Smooth muscle cell of the umbilical artery (primary cell): ENCODE measurements around the gene CIDEB. TPM values are rescaled to one million over a fixed set of nuclear protein-coding genes. Genes with fewer than 3 reads are reported as not detected.

Source experiments
- total RNA-seq: library from RNA; depleted of rRNA; stranded (reverse); fragments of >200 nt; gene quantifications from 2 replicates; pipeline ENCODE4 v1.2.3, GENCODE V29; 2014

The CIDEB gene
- total RNA-seq = 0.59 and 0.69 TPM in 2 replicates

DNA sequence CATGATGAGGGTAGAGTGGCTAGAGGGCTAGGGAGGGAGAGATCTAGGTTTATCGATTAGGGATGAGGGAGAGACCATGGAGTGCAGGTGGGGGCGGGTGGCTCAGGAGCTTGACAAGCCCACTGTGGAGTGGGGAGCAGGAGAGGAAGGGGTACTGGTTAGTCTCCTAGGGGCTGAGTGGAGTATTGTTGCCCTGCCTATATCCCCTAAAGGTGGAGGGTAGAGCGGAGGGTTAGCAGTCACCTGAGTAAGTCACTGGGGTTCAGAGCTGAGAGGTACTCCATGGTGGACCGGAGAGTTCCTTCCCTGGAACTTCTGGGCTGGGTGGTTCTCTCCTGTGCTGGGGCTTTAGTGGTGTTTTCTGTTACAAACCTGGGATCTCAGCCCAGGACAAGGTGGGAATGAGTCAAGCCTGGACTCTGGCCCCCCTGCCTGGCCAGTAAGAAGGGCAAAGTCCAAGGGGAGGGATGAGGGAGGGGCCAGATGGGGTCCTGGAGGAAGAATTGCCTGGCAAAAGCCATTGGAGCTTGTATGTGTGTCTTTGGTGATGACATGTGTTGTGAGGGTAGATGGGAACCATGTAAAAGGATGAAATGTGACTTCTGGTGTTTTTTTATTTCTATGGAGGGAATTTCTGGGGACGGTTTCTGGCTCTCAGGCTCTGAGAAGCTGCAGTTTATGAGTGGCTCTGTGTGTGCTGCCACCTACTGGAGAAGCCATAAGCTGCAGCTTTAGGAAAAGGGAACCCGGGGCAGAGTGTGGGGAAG lies at the start of gene CIDEB:
CIDEB (minus strand) TSS at position 403 of the 767 bp plus-strand sequence; CDS start at position 284, 119 bp downstream.

GRCh38 chr14:24339284-24340151 lies 31.7 kb upstream of the CIDEB start, which contains the start of gene RIPK3:
Gene RIPK3 (minus strand): TSS chr14:24339991. CDS start chr14:24339826, 165 bp downstream.

DNA sequence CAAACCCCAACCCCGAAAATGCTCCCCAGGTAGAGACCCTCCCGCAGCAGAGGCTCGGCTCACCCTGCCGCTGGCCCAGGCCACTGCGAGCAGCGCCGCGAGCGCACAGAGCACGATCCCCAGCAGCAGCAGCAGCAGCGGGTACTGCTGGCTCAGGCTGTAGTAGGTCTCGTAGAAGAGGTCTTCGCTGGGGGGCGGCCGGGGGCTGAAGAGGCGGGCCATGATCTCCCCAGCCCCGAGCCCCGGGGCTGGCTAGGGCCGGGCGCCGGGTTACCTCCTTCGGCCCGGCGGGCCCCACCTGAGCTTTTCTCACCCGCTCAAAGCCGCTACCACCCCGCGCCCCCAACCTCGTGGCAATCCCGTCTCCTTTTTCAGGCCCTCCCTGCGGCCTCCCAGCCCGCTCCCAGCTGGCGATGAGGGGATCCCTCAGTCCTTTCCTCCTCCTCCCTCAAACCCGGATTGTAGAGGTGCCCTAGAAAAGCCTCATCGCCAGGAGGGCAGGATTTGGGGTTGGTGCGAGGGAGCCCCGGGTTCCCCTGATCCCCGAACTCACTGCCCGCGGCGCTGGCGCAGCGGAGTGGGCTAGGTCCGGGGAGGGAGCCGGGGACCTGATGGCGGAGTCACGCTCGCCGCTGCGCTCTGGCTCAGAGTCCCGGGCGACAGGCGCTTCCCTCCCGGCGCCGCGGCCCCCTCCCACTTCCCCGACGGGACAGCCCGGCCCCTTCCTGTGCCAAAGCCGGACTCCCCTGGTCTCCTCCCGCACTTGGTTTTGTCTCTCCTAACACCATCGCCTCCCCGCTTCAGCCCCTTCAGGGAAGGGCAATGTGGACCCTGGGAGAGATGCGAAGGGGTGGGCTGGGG lies 26.9 kb upstream of the CIDEB start, which contains the start of gene ADCY4:
ADCY4 (minus strand) TSS at position 641 of the 861 bp plus-strand sequence; CDS start at position 222, 419 bp downstream.

DNA sequence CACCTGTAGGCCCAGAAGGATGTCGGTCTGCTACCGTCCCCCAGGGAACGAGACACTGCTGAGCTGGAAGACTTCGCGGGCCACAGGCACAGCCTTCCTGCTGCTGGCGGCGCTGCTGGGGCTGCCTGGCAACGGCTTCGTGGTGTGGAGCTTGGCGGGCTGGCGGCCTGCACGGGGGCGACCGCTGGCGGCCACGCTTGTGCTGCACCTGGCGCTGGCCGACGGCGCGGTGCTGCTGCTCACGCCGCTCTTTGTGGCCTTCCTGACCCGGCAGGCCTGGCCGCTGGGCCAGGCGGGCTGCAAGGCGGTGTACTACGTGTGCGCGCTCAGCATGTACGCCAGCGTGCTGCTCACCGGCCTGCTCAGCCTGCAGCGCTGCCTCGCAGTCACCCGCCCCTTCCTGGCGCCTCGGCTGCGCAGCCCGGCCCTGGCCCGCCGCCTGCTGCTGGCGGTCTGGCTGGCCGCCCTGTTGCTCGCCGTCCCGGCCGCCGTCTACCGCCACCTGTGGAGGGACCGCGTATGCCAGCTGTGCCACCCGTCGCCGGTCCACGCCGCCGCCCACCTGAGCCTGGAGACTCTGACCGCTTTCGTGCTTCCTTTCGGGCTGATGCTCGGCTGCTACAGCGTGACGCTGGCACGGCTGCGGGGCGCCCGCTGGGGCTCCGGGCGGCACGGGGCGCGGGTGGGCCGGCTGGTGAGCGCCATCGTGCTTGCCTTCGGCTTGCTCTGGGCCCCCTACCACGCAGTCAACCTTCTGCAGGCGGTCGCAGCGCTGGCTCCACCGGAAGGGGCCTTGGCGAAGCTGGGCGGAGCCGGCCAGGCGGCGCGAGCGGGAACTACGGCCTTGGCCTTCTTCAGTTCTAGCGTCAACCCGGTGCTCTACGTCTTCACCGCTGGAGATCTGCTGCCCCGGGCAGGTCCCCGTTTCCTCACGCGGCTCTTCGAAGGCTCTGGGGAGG lies 3.1 kb upstream of the CIDEB start, which contains the start of gene LTB4R:
LTB4R (plus strand) TSS at position 857 of the 959 bp plus-strand sequence. CDS start 4,150 bp downstream, outside the sequence.

DNA sequence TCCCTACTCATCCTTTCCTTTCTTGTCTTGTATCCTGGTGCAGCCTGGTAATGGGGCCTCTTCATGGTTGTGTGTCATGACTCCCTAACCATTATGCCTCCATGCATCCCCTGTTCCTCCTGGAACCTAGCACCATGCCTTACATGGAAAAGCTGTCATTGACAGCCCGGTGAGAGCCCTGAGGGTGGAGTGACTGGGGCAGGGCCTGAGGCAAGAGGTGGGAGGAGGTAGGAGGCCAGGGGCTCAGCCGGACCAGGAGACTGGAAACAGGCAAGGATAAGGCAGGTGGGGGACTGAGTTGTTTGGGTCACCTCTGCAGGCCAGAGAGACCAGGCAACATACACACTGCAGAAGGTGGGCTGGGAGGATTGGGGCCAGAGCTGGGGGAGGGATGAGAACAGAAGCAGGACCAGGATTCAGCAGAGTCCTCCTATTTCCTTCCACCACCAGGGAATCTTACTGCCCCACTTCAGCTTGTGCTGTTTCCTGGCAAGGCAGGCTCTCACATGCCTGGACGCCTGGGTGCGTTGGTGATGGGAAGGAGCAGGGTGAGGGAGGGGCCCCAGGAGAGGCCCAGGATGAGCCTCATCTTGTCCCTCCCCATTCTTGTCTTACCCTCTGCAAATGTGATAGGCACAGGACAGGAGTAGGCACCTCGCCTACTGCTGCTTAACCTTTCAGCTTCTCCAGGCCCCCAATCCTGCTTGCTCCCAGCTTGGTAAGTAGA lies 1.9 kb upstream of the CIDEB start, which contains the start of gene LTB4R2:
LTB4R2 (plus strand) TSS at position 603 of the 727 bp plus-strand sequence. CDS start 525 bp downstream, outside the sequence.

DNA sequence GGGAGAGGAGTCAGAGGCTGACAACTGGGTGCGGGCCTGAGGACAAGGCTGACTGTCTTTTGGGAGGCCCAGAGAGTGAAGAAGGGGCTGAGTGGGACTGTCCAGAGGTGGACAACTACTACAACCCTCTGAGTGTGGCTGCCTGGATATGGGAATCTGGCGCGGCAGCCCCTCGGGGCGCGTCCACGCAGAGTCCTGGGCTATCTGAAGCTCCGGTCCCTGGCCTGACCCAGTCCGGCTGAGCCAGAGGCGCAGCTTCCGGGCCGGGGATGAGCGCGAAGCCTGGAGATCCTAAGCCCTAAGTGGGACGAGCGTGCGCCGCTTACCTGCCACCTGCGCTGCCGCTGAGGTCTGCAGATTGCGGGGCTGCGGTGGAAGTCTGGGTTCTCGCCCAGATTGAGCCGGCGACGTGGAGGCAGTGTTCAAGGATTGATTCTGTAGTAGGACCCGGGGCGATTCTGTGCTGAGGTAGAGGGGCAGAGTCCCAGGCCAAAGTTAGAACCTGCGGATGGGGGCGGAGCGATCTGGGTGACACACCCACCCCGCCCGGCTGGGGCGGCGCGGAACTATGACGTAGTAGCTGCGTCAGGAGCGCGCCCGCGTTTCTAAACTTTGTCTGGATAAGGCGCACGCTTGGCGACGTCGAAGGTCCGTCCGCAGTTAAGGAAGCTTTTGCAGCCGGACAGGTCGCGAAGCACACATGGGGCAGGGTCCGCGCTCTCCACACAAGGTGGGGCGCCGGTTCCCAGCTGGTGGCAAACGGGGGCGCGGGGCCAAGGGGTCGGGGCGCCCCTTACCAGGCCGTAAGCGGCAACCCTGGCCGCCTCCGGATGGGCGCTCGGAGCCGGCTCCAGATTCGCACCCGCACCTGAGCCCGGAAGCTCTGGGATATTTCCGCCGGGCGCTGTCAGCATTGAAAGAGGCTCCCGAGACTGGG lies 8.3 kb downstream of the CIDEB start, which contains the start of the genes DHRS1 and NOP9:
DHRS1 (minus strand) TSS at position 526 of the 937 bp plus-strand sequence. CDS start 674 bp downstream, outside the sequence.
NOP9 (plus strand) TSS at position 596 of the 937 bp plus-strand sequence; CDS start at position 701, 105 bp downstream.

GRCh38 chr14:24271134-24271833 lies 36.5 kb downstream of the CIDEB start, which contains the start of gene RABGGTA:
Gene RABGGTA (minus strand): TSS chr14:24271597. CDS start chr14:24271115, 482 bp downstream.

GRCh38 chr14:24262821-24263733 lies 44.7 kb downstream of the CIDEB start, which contains the start of gene TGM1:
Gene TGM1 (minus strand): TSS chr14:24263177. CDS start chr14:24262352, 825 bp downstream.

Other genes starting within 250 kb of the CIDEB start
- not detected in 2 replicates for gene CPNE6, start 236.4 kb downstream of the CIDEB start, total RNA-seq
- gene PCK2, start 213.7 kb downstream of the CIDEB start, total RNA-seq = 26.7 TPM in 2 replicates
- gene DCAF11, start 193.2 kb downstream of the CIDEB start, total RNA-seq = 48.4 and 54.9 TPM in 2 replicates
- gene NRL, start 193.0 kb downstream of the CIDEB start, total RNA-seq = 0.30 and 0.69 TPM in 2 replicates
- not detected in 2 replicates for gene FITM1, start 177.3 kb downstream of the CIDEB start, total RNA-seq
- gene PSME1, start 171.8 kb downstream of the CIDEB start, total RNA-seq = 81.2 and 85.5 TPM in 2 replicates
- 10.4 and 16.6 TPM in 2 replicates for gene EMC9, start 166.4 kb downstream of the CIDEB start, total RNA-seq
- gene PSME2, start 161.4 kb downstream of the CIDEB start, total RNA-seq = 63.5 and 65.1 TPM in 2 replicates
- 28.5 and 44.6 TPM in 2 replicates for gene RNF31, start 160.5 kb downstream of the CIDEB start, total RNA-seq
- gene IRF9, start 146.7 kb downstream of the CIDEB start, total RNA-seq = 30.5 and 42.5 TPM in 2 replicates
- 1.2 and 1.7 TPM in 2 replicates for gene REC8, start 135.9 kb downstream of the CIDEB start, total RNA-seq
- 36.2 and 52.9 TPM in 2 replicates for gene IPO4, start 119.2 kb downstream of the CIDEB start, total RNA-seq
- 90.6 and 92.9 TPM in 2 replicates for gene TM9SF1, start 112.5 kb downstream of the CIDEB start, total RNA-seq
- gene TSSK4, start 102.3 kb downstream of the CIDEB start, total RNA-seq = 0.14 and 0.30 TPM in 2 replicates
- gene CHMP4A, start 94.5 kb downstream of the CIDEB start, total RNA-seq = 26.1 and 33.1 TPM in 2 replicates
- 7.9 and 20.5 TPM in 2 replicates for gene MDP1, start 91.9 kb downstream of the CIDEB start, total RNA-seq
- 158 and 162 TPM in 2 replicates for gene NEDD8, start 75.6 kb downstream of the CIDEB start, total RNA-seq
- gene GMPR2, start 75.0 kb downstream of the CIDEB start, total RNA-seq = 66.8 and 89.7 TPM in 2 replicates
- 45.1 and 49.5 TPM in 2 replicates for gene TINF2, start 65.4 kb downstream of the CIDEB start, total RNA-seq
- gene TGM1, start 44.8 kb downstream of the CIDEB start, total RNA-seq = 0.74 and 2.1 TPM in 2 replicates
- gene RABGGTA, start 36.4 kb downstream of the CIDEB start, total RNA-seq = 29.7 and 35.2 TPM in 2 replicates
- 14.9 and 23.2 TPM in 2 replicates for gene DHRS1, start 8.2 kb downstream of the CIDEB start, total RNA-seq
- gene NOP9, start 8.1 kb downstream of the CIDEB start, total RNA-seq = 19.6 and 23.9 TPM in 2 replicates
- 2.1 and 3.5 TPM in 2 replicates for gene LTB4R2, start 2.2 kb upstream of the CIDEB start, total RNA-seq
- 0.59 and 0.78 TPM in 2 replicates for gene LTB4R, start 3.5 kb upstream of the CIDEB start, total RNA-seq
- 0.59 and 0.97 TPM in 2 replicates for gene ADCY4, start 27.1 kb upstream of the CIDEB start, total RNA-seq
- not detected in 2 replicates for gene RIPK3, start 32.0 kb upstream of the CIDEB start, total RNA-seq
- gene NFATC4, start 60.2 kb upstream of the CIDEB start, total RNA-seq = 29.7 and 36.8 TPM in 2 replicates
- 1.2 and 3.0 TPM in 2 replicates for gene NYNRIN, start 91.0 kb upstream of the CIDEB start, total RNA-seq
- 1.7 and 2.7 TPM in 2 replicates for gene CBLN3, start 121.7 kb upstream of the CIDEB start, total RNA-seq
- gene KHNYN, start 122.0 kb upstream of the CIDEB start, total RNA-seq = 47.7 and 49.6 TPM in 2 replicates
- 8.2 and 13.1 TPM in 2 replicates for gene SDR39U1, start 134.8 kb upstream of the CIDEB start, total RNA-seq
- gene CMA1, start 200.3 kb upstream of the CIDEB start, total RNA-seq = not detected in 2 replicates